Liver (tissue), 3 donors: ENCODE measurements around the gene KMT5C.

Source experiments
- ATF3 ChIP-seq: IDR thresholded peaks from 2 replicates; pipeline ENCODE4 v1.6.1; 2016; ENCODE audit warnings: antibody characterized with exemption
- EGR1 ChIP-seq, 2 donors: IDR thresholded peaks; 2 replicates each; pipeline ENCODE4 v1.6.1; 2016 to 2018; ENCODE audit warnings: antibody characterized with exemption in 2 of 2, low read depth in 2 of 2
- GABPA ChIP-seq, 2 donors: IDR thresholded peaks in 1 of 2; conservative IDR thresholded peaks in 1 of 2; 2 replicates each; pipeline ENCODE4 v1.6.1; 2016; ENCODE audit warnings: antibody characterized with exemption in 2 of 2, mild to moderate bottlenecking in 1 of 2, moderate library complexity in 1 of 2
- JUND ChIP-seq, 2 donors: IDR thresholded peaks; 2 replicates each; pipeline ENCODE4 v1.6.1; 2016; ENCODE audit warnings: antibody characterized with exemption in 2 of 2
- RAD21 ChIP-seq, 2 donors: IDR thresholded peaks; 2 replicates each; pipeline ENCODE4 v1.6.1; 2016; ENCODE audit warnings: antibody characterized with exemption in 2 of 2, mild to moderate bottlenecking in 2 of 2
- REST ChIP-seq: IDR thresholded peaks from 2 replicates; pipeline ENCODE4 v1.6.1; 2016; ENCODE audit warnings: antibody characterized with exemption, mild to moderate bottlenecking
- SP1 ChIP-seq: IDR thresholded peaks from 2 replicates; pipeline ENCODE4 v1.6.1; 2018; ENCODE audit warnings: antibody characterized with exemption, mild to moderate bottlenecking
- YY1 ChIP-seq: IDR thresholded peaks from 2 replicates; pipeline ENCODE4 v1.6.1; 2016; ENCODE audit warnings: antibody characterized with exemption, mild to moderate bottlenecking
- TF ChIP-seq, protein P1 (sequence below): fragments of 150-350 bp; IDR thresholded peaks from 2 replicates; pipeline ENCODE4 v1.5.1; 2017; ENCODE audit warnings: improper control_type of control experiment, low read depth, low read length; ENCODE audit not compliant: missing input control
- donor health status: healthy.
- donor health status: healthy.

GRCh38 chr19:55391191-55391670 is 51.6 kb downstream of the KMT5C start:
- TF ChIP-seq REST, result no peak
- TF ChIP-seq, protein P1, sequence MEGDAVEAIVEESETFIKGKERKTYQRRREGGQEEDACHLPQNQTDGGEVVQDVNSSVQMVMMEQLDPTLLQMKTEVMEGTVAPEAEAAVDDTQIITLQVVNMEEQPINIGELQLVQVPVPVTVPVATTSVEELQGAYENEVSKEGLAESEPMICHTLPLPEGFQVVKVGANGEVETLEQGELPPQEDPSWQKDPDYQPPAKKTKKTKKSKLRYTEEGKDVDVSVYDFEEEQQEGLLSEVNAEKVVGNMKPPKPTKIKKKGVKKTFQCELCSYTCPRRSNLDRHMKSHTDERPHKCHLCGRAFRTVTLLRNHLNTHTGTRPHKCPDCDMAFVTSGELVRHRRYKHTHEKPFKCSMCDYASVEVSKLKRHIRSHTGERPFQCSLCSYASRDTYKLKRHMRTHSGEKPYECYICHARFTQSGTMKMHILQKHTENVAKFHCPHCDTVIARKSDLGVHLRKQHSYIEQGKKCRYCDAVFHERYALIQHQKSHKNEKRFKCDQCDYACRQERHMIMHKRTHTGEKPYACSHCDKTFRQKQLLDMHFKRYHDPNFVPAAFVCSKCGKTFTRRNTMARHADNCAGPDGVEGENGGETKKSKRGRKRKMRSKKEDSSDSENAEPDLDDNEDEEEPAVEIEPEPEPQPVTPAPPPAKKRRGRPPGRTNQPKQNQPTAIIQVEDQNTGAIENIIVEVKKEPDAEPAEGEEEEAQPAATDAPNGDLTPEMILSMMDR, result no peak
- no peak for TF ChIP-seq YY1
- TF ChIP-seq EGR1 (IDR thresholded peaks at IDR 0.05; ENCODE audit: low read depth in 2 of 2), result no peak
- no peak for TF ChIP-seq SP1
- TF ChIP-seq ATF3, result no peak
- no peak for TF ChIP-seq JUND (IDR thresholded peaks at IDR 0.05)
- TF ChIP-seq GABPA (IDR thresholded peaks at IDR 0.05 in 1 of 2, conservative IDR thresholded peaks at IDR 0.05 in 1 of 2), result no peak
- TF ChIP-seq RAD21 (IDR thresholded peaks at IDR 0.05), result no peak
